Glutamatergic neuron (in vitro differentiated cells): ENCODE data around the gene DDO. TPM values are rescaled to one million over a fixed set of nuclear protein-coding genes. Genes with fewer than 3 reads are reported as not detected.

ENCODE experiments used
- DNase-seq: peaks from one replicate; pipeline ENCODE4 v3.0.0; 2022
- H3K27ac Mint-ChIP-seq: one replicate; pipeline ENCODE4 v1.8.0; 2020; ENCODE audit warnings: mild to moderate bottlenecking, mixed read lengths, inconsistent platforms; ENCODE audit not compliant: unreplicated experiment
- H3K27me3 Mint-ChIP-seq: one replicate; pipeline ENCODE4 v1.8.0; 2020; ENCODE audit warnings: mild to moderate bottlenecking, moderate library complexity, mixed read lengths, inconsistent platforms; ENCODE audit not compliant: unreplicated experiment
- H3K36me3 Mint-ChIP-seq: one replicate; pipeline ENCODE4 v1.8.0; 2020; ENCODE audit warnings: mild to moderate bottlenecking, mixed read lengths, inconsistent platforms; ENCODE audit not compliant: unreplicated experiment
- H3K4me1 Mint-ChIP-seq: one replicate; pipeline ENCODE4 v1.8.0; 2020; ENCODE audit warnings: mild to moderate bottlenecking, low read depth, mixed read lengths, inconsistent platforms; ENCODE audit not compliant: unreplicated experiment
- H3K4me3 Mint-ChIP-seq: one replicate; pipeline ENCODE4 v1.8.0; 2020; ENCODE audit warnings: mild to moderate bottlenecking, mixed read lengths, inconsistent platforms; ENCODE audit not compliant: unreplicated experiment
- H3K9me3 Mint-ChIP-seq: one replicate; pipeline ENCODE4 v1.8.0; 2020; ENCODE audit warnings: mild to moderate bottlenecking, moderate library complexity, mixed read lengths, inconsistent platforms; ENCODE audit not compliant: unreplicated experiment
- total RNA-seq: library from RNA; stranded (reverse); fragmentation: NEBNext Ultra II Directional; extraction: Animal tissue kit (Norgen Biotek cat#: 25700); gene quantifications from one replicate; pipeline ENCODE4 v1.2.1, GENCODE V29; 2021; ENCODE audit not compliant: unreplicated experiment
- TF ChIP-seq, protein P1 (sequence below): fragments of 200-600 bp; sonication (generic); IDR thresholded peaks from one replicate; pipeline ENCODE4 v1.5.0; 2021; ENCODE audit not compliant: partially characterized antibody, unreplicated experiment

Gene DDO
- total RNA-seq, 1 donor from 2014 or later, result not detected

DNA sequence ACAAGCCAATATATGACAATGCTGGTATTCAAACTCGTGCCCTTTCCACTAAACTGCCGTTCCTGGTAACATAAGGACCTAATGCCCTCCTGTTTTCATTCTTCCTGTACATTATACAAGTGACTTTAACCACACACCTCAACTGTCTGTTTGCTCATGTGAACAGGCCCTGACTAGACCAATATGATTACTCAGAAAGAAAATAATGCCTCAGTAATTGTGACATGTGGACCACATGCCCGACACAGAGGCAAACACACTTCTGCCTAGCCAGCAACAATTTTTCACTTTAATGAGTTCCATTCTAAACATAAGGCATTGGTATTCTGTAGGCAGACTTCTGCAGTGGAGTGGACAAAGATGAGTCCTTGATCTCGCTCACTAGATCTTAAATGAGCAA is 31.0 kb upstream of the DDO start:
- TF ChIP-seq, protein P1, sequence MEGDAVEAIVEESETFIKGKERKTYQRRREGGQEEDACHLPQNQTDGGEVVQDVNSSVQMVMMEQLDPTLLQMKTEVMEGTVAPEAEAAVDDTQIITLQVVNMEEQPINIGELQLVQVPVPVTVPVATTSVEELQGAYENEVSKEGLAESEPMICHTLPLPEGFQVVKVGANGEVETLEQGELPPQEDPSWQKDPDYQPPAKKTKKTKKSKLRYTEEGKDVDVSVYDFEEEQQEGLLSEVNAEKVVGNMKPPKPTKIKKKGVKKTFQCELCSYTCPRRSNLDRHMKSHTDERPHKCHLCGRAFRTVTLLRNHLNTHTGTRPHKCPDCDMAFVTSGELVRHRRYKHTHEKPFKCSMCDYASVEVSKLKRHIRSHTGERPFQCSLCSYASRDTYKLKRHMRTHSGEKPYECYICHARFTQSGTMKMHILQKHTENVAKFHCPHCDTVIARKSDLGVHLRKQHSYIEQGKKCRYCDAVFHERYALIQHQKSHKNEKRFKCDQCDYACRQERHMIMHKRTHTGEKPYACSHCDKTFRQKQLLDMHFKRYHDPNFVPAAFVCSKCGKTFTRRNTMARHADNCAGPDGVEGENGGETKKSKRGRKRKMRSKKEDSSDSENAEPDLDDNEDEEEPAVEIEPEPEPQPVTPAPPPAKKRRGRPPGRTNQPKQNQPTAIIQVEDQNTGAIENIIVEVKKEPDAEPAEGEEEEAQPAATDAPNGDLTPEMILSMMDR, result no peak
- Mint-ChIP-seq H3K9me3 (no peaks in the 10 kb centered on the region), H3K4me1 (peaks cover 4% of the 10 kb centered on the region), H3K36me3 (no peaks in the 10 kb centered on the region), H3K27me3 (no peaks in the 10 kb centered on the region), H3K27ac (no peak overlapping the region), H3K4me3 (no peak overlapping the region)
- no peak for DNase-seq

DNA sequence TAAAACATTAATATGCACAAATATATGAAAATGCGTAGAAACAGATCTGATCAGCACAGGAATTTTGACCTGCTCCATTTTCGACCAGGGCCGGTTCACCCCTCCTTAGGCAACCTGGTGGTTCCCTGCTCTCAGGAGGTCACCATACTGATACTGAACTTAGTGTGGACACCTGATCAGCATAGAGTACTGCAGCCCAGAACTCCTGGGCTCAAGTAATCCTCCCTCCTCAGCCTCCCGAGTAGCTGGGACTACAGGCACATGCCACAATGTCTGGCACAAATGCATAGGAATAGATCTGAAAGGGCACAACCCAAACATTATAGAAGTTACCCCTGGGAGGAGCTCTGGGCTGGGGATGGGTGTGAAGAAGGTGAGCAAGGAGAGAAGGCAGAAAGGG is 24.7 kb upstream of the DDO start:
- TF ChIP-seq, protein P1, result no peak
- H3K36me3 Mint-ChIP-seq, result no peaks in the 10 kb centered on the region
- DNase-seq, result no peak
- H3K27me3 Mint-ChIP-seq, result no peaks in the 10 kb centered on the region
- H3K4me3 Mint-ChIP-seq, result no peak overlapping the region
- H3K4me1 Mint-ChIP-seq, result no peaks in the 10 kb centered on the region
- no peaks in the 10 kb centered on the region for H3K9me3 Mint-ChIP-seq
- no peak overlapping the region for H3K27ac Mint-ChIP-seq

DNA sequence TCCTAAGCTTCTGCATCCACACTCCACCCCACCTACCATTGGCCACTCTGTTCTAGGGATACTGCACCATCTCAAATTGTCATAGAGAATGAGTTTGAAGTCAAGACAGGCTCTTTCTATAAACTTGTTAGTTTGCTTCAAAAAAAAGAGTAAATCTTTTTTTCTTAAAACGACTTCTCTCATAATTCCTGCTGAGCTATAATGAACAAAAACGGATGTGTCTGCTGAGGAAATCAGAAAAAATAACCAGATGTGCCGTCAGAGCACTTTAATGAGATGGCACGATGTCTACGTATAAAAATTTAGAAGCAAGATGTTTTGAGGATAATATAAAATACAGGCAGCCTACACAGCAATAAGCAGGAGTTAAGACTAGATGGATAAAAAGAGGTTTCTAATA is 24.0 kb upstream of the DDO start:
- H3K27me3 Mint-ChIP-seq, result no peaks in the 10 kb centered on the region
- no peaks in the 10 kb centered on the region for H3K4me1 Mint-ChIP-seq
- H3K9me3 Mint-ChIP-seq, result no peaks in the 10 kb centered on the region
- TF ChIP-seq, protein P1, result no peak
- H3K4me3 Mint-ChIP-seq, result no peak overlapping the region
- H3K27ac Mint-ChIP-seq, result no peak overlapping the region
- DNase-seq, result no peak
- H3K36me3 Mint-ChIP-seq, result no peaks in the 10 kb centered on the region

DNA sequence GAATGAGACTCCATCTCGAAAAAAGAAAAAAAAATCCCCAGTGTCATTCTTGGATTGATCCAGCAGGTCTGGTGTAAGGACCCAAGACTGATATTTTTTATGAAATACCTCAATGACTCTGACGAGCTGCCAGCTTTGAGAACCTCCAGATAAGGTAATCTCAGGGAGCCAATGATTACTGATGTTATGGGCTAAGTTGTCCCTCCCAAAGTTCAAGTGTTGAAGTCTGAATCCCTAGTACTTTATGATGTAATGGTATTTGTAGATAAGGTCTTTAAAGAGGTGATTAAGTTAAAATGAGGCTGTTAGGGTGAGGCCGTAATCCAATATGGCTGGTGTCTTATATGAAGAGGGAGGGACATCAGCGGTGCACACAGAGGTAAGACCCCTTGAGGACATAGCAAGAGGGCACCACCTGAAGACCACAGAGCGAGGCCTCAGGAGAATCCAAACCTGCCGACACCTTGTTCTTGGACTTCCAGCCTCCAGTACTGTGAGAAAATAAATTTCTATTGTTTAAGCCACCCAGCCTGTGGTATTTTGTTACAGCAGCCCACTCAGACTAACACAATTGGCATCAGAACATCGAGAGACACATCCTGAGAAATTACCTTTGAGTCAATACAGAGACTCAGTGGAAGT is 19.7 kb upstream of the DDO start:
- TF ChIP-seq, protein P1, result no peak
- no peaks in the 10 kb centered on the region for H3K27me3 Mint-ChIP-seq
- H3K27ac Mint-ChIP-seq, result no peak overlapping the region
- no peaks in the 10 kb centered on the region for H3K9me3 Mint-ChIP-seq
- no peak for DNase-seq
- no peaks in the 10 kb centered on the region for H3K36me3 Mint-ChIP-seq
- no peaks in the 10 kb centered on the region for H3K4me1 Mint-ChIP-seq
- H3K4me3 Mint-ChIP-seq, result no peak overlapping the region

DNA sequence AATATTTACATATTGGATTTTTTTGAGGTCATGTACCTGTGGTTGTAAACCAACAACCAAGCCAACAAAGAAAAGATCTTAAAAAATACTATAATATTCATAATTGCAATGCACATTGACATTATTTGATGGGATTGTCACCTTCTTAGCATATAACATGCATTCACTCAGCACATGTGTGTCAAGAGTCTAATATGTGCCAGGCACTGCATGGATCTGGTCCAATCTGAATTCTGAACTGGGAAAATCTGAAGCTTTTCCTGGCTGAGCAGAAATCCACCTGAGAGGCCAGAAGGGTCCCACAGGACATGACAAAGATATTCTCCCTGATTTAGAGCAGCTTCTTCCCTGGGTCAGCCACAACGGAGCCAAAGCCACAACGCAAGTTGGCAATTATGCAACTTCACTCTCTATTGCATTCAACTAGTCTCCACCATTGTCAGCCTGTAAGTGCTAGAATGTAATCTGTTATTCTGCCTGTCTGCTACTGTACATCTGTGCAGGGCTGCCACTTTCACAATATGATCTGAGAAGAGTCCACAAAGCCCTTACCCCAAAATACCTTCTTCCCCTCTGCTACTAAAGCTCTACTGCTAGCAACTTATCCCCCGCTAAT is 17.0 kb upstream of the DDO start:
- no peaks in the 10 kb centered on the region for H3K9me3 Mint-ChIP-seq
- no peaks in the 10 kb centered on the region for H3K36me3 Mint-ChIP-seq
- H3K4me3 Mint-ChIP-seq, result no peak overlapping the region
- TF ChIP-seq, protein P1, result no peak
- H3K27ac Mint-ChIP-seq, result no peak overlapping the region
- no peaks in the 10 kb centered on the region for H3K4me1 Mint-ChIP-seq
- no peak for DNase-seq
- H3K27me3 Mint-ChIP-seq, result no peaks in the 10 kb centered on the region
